ENCODE data around the gene HOTAIR.

Gene HOTAIR

GRCh38 chr12:53959314-53959713, 15.4 kb downstream of the HOTAIR start:
- Histone ChIP-seq H3K36me3 (replicated peaks) (no peaks in the 10 kb centered on the region), H3K4me3 (ENCODE audit: low read depth, low read length) (no peak overlapping the region), H3K27me3 (replicated peaks) (peaks cover 98% of the 10 kb centered on the region), H3K27ac (no peak overlapping the region)
- DNase-seq, result no peak
- no peak for TF ChIP-seq CTCF (IDR thresholded peaks at IDR 0.05; ENCODE audit: low read depth, low read length, missing control alignments)
- in situ Hi-C loops (cut with HindIII; ENCODE audit: low pct_ligation_motif_present, low sequenced_read_pairs), result no loop called here

GRCh38 chr12:53958128-53958527, 16.6 kb downstream of the HOTAIR start:
- no peak for TF ChIP-seq CTCF (IDR thresholded peaks at IDR 0.05; ENCODE audit: low read depth, low read length, missing control alignments)
- Histone ChIP-seq H3K27ac (no peak overlapping the region), H3K27me3 (replicated peaks) (peaks cover 97% of the 10 kb centered on the region), H3K36me3 (replicated peaks) (no peaks in the 10 kb centered on the region), H3K4me3 (ENCODE audit: low read depth, low read length) (no peak overlapping the region)
- in situ Hi-C loops (cut with HindIII; ENCODE audit: low pct_ligation_motif_present, low sequenced_read_pairs), result no loop called here
- no peak for DNase-seq

GRCh38 chr12:53956914-53957536, 17.7 kb downstream of the HOTAIR start:
- in situ Hi-C loops (cut with HindIII; ENCODE audit: low pct_ligation_motif_present, low sequenced_read_pairs), result no loop called here
- H3K36me3 ChIP-seq (replicated peaks), result no peaks in the 10 kb centered on the region
- H3K4me3 ChIP-seq (ENCODE audit: low read depth, low read length), result no peak overlapping the region
- H3K27me3 ChIP-seq (replicated peaks), result peaks cover 97% of the 10 kb centered on the region
- H3K27ac ChIP-seq, result no peak overlapping the region
- TF ChIP-seq CTCF (IDR thresholded peaks at IDR 0.05; ENCODE audit: low read depth, low read length, missing control alignments), result no peak
- no peak for DNase-seq

GRCh38 chr12:53956251-53956887, 18.4 kb downstream of the HOTAIR start:
- TF ChIP-seq CTCF (IDR thresholded peaks at IDR 0.05; ENCODE audit: low read depth, low read length, missing control alignments), result no peak
- no peak overlapping the region for H3K4me3 ChIP-seq (ENCODE audit: low read depth, low read length)
- H3K27me3 ChIP-seq (replicated peaks), result peaks cover 97% of the 10 kb centered on the region
- no peak for DNase-seq
- no peak overlapping the region for H3K27ac ChIP-seq
- in situ Hi-C loops (cut with HindIII; ENCODE audit: low pct_ligation_motif_present, low sequenced_read_pairs), result no loop called here
- no peaks in the 10 kb centered on the region for H3K36me3 ChIP-seq (replicated peaks)

GRCh38 chr12:53955776-53956250, 18.9 kb downstream of the HOTAIR start:
- no peak for TF ChIP-seq CTCF (IDR thresholded peaks at IDR 0.05; ENCODE audit: low read depth, low read length, missing control alignments)
- Histone ChIP-seq H3K36me3 (replicated peaks) (no peaks in the 10 kb centered on the region), H3K4me3 (ENCODE audit: low read depth, low read length) (no peak overlapping the region), H3K27me3 (replicated peaks) (peaks cover 97% of the 10 kb centered on the region), H3K27ac (no peak overlapping the region)
- in situ Hi-C loops (cut with HindIII; ENCODE audit: low pct_ligation_motif_present, low sequenced_read_pairs), result no loop called here
- no peak for DNase-seq
